ENCODE results near the gene KREMEN1. TPM values are rescaled to one million over a fixed set of nuclear protein-coding genes. Genes with fewer than 3 reads are reported as not detected.

KREMEN1 gene
- total RNA-seq, 1 experiment from 2014 or later = 2.2 TPM

DNA sequence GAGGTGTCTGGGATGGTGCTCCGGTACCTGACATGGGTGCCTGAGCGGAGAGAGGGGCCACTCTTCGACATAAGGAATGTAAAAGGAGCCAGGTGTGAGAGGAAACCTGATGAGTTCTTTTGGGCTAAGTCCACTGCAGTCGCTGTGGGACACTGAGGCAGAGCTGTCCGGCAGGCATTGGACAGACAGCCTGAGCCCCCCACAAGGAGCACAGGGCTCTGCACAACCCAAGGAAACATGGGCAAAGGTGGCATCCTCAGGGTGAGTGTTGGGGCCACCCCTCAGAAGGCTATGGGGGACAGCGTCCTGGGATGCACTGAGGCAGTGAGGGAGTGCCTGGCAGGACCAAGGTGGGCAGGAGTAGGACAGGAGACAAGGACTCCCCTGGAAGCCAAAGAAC, 75.2 kb downstream of the KREMEN1 start:
- POLR2A ChIA-PET = no interaction called here
- ATAC-seq (no peak), DNase-seq (ENCODE audit: low read depth, low spot score) (no peak)
- TF ChIP-seq CTCF (IDR thresholded peaks at IDR 0.05) (no peak), SIN3A (IDR thresholded peaks at IDR 0.05; ENCODE audit: borderline replicate concordance, insufficient read depth, low read depth, low read length) (no peak), POLR2AphosphoS5 (IDR thresholded peaks at IDR 0.05; ENCODE audit: low read depth, low read length) (no peak), TCF7L2 (IDR thresholded peaks at IDR 0.05; ENCODE audit: low read depth, low read length) (no peak)
- TF ChIP-seq, protein P1, sequence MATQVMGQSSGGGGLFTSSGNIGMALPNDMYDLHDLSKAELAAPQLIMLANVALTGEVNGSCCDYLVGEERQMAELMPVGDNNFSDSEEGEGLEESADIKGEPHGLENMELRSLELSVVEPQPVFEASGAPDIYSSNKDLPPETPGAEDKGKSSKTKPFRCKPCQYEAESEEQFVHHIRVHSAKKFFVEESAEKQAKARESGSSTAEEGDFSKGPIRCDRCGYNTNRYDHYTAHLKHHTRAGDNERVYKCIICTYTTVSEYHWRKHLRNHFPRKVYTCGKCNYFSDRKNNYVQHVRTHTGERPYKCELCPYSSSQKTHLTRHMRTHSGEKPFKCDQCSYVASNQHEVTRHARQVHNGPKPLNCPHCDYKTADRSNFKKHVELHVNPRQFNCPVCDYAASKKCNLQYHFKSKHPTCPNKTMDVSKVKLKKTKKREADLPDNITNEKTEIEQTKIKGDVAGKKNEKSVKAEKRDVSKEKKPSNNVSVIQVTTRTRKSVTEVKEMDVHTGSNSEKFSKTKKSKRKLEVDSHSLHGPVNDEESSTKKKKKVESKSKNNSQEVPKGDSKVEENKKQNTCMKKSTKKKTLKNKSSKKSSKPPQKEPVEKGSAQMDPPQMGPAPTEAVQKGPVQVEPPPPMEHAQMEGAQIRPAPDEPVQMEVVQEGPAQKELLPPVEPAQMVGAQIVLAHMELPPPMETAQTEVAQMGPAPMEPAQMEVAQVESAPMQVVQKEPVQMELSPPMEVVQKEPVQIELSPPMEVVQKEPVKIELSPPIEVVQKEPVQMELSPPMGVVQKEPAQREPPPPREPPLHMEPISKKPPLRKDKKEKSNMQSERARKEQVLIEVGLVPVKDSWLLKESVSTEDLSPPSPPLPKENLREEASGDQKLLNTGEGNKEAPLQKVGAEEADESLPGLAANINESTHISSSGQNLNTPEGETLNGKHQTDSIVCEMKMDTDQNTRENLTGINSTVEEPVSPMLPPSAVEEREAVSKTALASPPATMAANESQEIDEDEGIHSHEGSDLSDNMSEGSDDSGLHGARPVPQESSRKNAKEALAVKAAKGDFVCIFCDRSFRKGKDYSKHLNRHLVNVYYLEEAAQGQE (IDR thresholded peaks at IDR 0.05; ENCODE audit: insufficient read depth in 1 of 2, low read depth in 2 of 2, low read length in 1 of 2) = no peak
- BruUV-seq (replicated peaks) = no TSS peak
- H3K4me3 ChIP-seq (ENCODE audit: low read depth in 2 of 2, low read length in 2 of 2) = no peak overlapping the region
- no peaks in the 10 kb centered on the region for H3K9me3 ChIP-seq (ENCODE audit: control insufficient read depth, insufficient read depth, low read depth, low read length)
- intact Hi-C loops (cut with micrococcal nuclease; ENCODE audit: unreplicated experiment) (no loop called here), in situ Hi-C loops (cut with HindIII; ENCODE audit: low pct_unique_long_range_greater_than_20kb, low sequenced_read_pairs) (no loop called here)
- CTCF ChIA-PET = no interaction called here
- H3K27me3 ChIP-seq (ENCODE audit: control insufficient read depth, insufficient read depth, low read length) = no peaks in the 10 kb centered on the region
- H3K27ac ChIP-seq (ENCODE audit: low read length) = no peak overlapping the region
- H3K36me3 ChIP-seq (ENCODE audit: control insufficient read depth, insufficient read depth, low read length) = no peaks in the 10 kb centered on the region
- H3K4me1 ChIP-seq (ENCODE audit: control insufficient read depth, insufficient read depth, low read length) = no peaks in the 10 kb centered on the region

GRCh38 chr22:29148826-29149225, 76.0 kb downstream of the KREMEN1 start:
- Histone ChIP-seq H3K4me3 (ENCODE audit: low read depth in 2 of 2, low read length in 2 of 2) (no peak overlapping the region), H3K9me3 (ENCODE audit: control insufficient read depth, insufficient read depth, low read depth, low read length) (no peaks in the 10 kb centered on the region), H3K27me3 (ENCODE audit: control insufficient read depth, insufficient read depth, low read length) (no peaks in the 10 kb centered on the region), H3K4me1 (ENCODE audit: control insufficient read depth, insufficient read depth, low read length) (no peaks in the 10 kb centered on the region), H3K27ac (ENCODE audit: low read length) (no peak overlapping the region), H3K36me3 (ENCODE audit: control insufficient read depth, insufficient read depth, low read length) (no peaks in the 10 kb centered on the region)
- no peak for ATAC-seq
- in situ Hi-C loops (cut with HindIII; ENCODE audit: low pct_unique_long_range_greater_than_20kb, low sequenced_read_pairs) (no loop called here), intact Hi-C loops (cut with micrococcal nuclease; ENCODE audit: unreplicated experiment) (no loop called here)
- BruUV-seq (replicated peaks) = no TSS peak
- CTCF ChIA-PET = no interaction called here
- POLR2A ChIA-PET = no interaction called here
- no peak for DNase-seq (ENCODE audit: low read depth, low spot score)
- no peak for TF ChIP-seq SIN3A (IDR thresholded peaks at IDR 0.05; ENCODE audit: borderline replicate concordance, insufficient read depth, low read depth, low read length)
- no peak for TF ChIP-seq POLR2AphosphoS5 (IDR thresholded peaks at IDR 0.05; ENCODE audit: low read depth, low read length)
- TF ChIP-seq, protein P1 (IDR thresholded peaks at IDR 0.05; ENCODE audit: insufficient read depth in 1 of 2, low read depth in 2 of 2, low read length in 1 of 2) = no peak
- TF ChIP-seq TCF7L2 (IDR thresholded peaks at IDR 0.05; ENCODE audit: low read depth, low read length) = no peak
- no peak for TF ChIP-seq CTCF (IDR thresholded peaks at IDR 0.05)
